ENCODE data around the gene EFNA1. TPM values are rescaled to one million over a fixed set of nuclear protein-coding genes. Genes with fewer than 3 reads are reported as not detected.

The EFNA1 gene
- total and polyA plus RNA-seq, 2 of the 13 experiments (the other 11 are each of a cell fraction or from before 2014, with no cell fraction given), result 81.8 to 874 TPM

- TF ChIP-seq ZBTB40 (IDR thresholded peaks at IDR 0.05) (no peak), ZBTB40 (CRISPR knock-in tag; IDR thresholded peaks at IDR 0.05) (peak; percentile 56; the same call in 1 of the 2 replicates), ZNF629 (CRISPR knock-in tag; conservative IDR thresholded peaks at IDR 0.05) (peak; percentile 32; the same call in 1 of the 2 replicates), MAX (IDR thresholded peaks at IDR 0.05) (no peak), ZSCAN22 (CRISPR knock-in tag; IDR thresholded peaks at IDR 0.05) (peak; percentile 45; the same call in 1 of the 2 replicates), PRMT3 (CRISPR knock-in tag; IDR thresholded peaks at IDR 0.05; ENCODE audit: borderline replicate concordance, low read depth) (no peak), AKAP8 (CRISPR knock-in tag; IDR thresholded peaks at IDR 0.05) (no peak), ZNF18 (CRISPR knock-in tag; IDR thresholded peaks at IDR 0.05; ENCODE audit: insufficient replicate concordance) (peak; percentile 45), STAG1 (CRISPR knock-in tag; IDR thresholded peaks at IDR 0.05) (0 out of 2 replicates have a peak, but pooled peaks have one; percentile 2), MTERF4 (CRISPR knock-in tag; IDR thresholded peaks at IDR 0.05) (peak; percentile 46; the same call in 1 of the 2 replicates), ZNF451 (CRISPR knock-in tag; IDR thresholded peaks at IDR 0.05) (peak; percentile 38; the same call in 1 of the 2 replicates), ELF1 (CRISPR knock-in tag; IDR thresholded peaks at IDR 0.05) (peak; percentile 59), ZNF253 (CRISPR knock-in tag; IDR thresholded peaks at IDR 0.05; ENCODE audit: borderline replicate concordance) (peak; percentile 2; the same call in 1 of the 2 replicates), ZNF234 (CRISPR knock-in tag; conservative IDR thresholded peaks at IDR 0.05) (peak; percentile 67; the same call in 1 of the 2 replicates), ZBTB7A (CRISPR knock-in tag; IDR thresholded peaks at IDR 0.05) (peak; percentile 78; the same call in 1 of the 2 replicates), EED (CRISPR knock-in tag; IDR thresholded peaks at IDR 0.05) (no peak; the same call in 1 of the 2 replicates), ZNF432 (CRISPR knock-in tag; IDR thresholded peaks at IDR 0.05; ENCODE audit: borderline replicate concordance) (no peak)
Observed at GRCh38 chr1:155127105-155127966, at the start of gene EFNA1 (continued).

All from HepG2 (cell line).